ENCODE measurements around the gene TRPT1. TPM values are rescaled to one million over a fixed set of nuclear protein-coding genes. Genes with fewer than 3 reads are reported as not detected.
A peak's percentile ranks its signal among the peaks of the same experiment; 100 is the strongest.

TRPT1 gene
- total RNA-seq, 1 donor from 2014 or later: 42.2 TPM

DNA sequence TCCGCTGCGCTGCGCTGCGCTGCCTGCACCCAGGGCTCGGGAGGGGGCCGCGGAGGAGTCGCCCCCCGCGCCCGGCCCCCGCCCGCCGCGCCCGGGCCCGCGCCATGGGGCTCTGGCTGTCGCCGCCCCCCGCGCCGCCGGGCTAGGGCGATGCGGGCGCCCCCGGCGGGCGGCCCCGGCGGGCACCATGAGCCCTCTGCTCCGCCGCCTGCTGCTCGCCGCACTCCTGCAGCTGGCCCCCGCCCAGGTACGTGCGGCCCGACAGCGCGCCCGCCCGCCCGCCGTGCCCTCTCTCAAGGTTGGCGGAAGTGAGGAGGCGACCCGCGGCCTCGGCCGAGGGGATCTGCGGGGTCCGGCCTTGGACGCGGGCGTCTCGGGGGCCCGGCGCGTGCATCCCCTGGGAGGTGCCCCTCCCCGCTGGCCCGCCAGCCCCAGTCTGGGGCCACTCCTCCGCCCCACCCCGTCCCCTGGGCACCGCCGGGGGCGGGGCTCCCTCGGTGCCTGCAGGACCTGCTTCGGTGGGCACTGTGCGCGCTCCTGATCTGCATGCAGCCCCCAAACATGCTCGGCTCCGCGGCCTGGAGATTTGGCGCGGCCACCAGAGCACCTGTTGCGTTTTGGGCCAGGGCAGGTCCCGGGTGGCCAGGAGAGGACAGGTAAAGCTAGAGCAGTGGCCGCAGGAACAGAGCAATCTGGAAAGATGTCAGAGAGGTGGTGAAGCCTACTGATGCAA, 8.8 kb upstream of the TRPT1 start:
- H3K4me3 Mint-ChIP-seq (ENCODE audit: unreplicated experiment): peak overlapping the region; percentile 81
- H3K4me1 Mint-ChIP-seq (ENCODE audit: low read depth): peaks cover 42% of the 10 kb centered on the region
- peak overlapping the region; percentile 79 for H3K27ac Mint-ChIP-seq (ENCODE audit: unreplicated experiment)
- no peaks in the 10 kb centered on the region for H3K27me3 Mint-ChIP-seq (ENCODE audit: low read depth)
- DNase-seq (ENCODE audit: low spot score): peak; percentile 81
- peaks cover 7% of the 10 kb centered on the region for H3K36me3 Mint-ChIP-seq (ENCODE audit: low read depth)
- H3K9me3 Mint-ChIP-seq (ENCODE audit: low read depth): no peaks in the 10 kb centered on the region
- TF ChIP-seq, protein P1, sequence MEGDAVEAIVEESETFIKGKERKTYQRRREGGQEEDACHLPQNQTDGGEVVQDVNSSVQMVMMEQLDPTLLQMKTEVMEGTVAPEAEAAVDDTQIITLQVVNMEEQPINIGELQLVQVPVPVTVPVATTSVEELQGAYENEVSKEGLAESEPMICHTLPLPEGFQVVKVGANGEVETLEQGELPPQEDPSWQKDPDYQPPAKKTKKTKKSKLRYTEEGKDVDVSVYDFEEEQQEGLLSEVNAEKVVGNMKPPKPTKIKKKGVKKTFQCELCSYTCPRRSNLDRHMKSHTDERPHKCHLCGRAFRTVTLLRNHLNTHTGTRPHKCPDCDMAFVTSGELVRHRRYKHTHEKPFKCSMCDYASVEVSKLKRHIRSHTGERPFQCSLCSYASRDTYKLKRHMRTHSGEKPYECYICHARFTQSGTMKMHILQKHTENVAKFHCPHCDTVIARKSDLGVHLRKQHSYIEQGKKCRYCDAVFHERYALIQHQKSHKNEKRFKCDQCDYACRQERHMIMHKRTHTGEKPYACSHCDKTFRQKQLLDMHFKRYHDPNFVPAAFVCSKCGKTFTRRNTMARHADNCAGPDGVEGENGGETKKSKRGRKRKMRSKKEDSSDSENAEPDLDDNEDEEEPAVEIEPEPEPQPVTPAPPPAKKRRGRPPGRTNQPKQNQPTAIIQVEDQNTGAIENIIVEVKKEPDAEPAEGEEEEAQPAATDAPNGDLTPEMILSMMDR (IDR thresholded peaks at IDR 0.05): peak; percentile 21

DNA sequence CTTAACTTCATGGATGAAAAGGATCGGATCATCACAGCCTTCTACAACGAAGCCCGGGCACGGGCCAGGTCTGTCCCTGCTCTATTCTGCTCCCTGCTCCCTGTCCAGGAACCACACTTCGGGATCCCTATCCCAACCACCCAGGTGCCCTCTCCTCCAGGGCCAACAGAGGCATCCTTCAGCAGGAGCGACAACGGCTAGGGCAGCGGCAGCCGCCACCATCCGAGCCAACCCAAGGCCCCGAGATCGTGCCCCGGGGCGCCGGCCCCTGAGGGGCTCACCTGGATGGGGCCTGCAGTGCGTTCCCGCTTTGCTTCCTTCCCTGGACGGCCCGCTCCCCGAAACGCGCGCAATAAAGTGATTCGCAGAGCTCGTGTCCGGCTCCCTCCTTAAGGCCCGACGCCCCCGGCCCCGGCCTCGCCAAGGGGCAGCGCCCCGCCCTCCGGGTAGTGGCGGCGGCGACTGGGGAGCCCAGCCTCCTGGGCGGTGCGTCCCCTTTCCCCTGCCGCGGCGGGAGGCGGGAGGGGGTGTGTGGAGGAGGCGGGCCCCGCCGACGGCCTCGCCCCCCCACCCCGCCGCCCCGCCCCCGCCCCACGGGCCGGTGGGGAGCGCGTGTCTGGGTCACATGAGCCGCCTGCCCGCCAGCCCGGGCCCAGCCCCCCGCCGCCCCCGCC, 8.1 kb upstream of the TRPT1 start, which contains the start of gene VEGFB:
Gene VEGFB (plus strand): TSS at position 672 of the 674 bp plus-strand sequence. CDS start 250 bp downstream, outside the sequence.
- H3K4me1 Mint-ChIP-seq (ENCODE audit: low read depth): peaks cover 45% of the 10 kb centered on the region
- H3K27me3 Mint-ChIP-seq (ENCODE audit: low read depth): no peaks in the 10 kb centered on the region
- H3K4me3 Mint-ChIP-seq (ENCODE audit: unreplicated experiment): peak within 1 kb of the TSS; percentile 81
- peak within 1 kb of the TSS; percentile 79 for H3K27ac Mint-ChIP-seq (ENCODE audit: unreplicated experiment)
- peaks cover 7% of the 10 kb centered on the region for H3K36me3 Mint-ChIP-seq (ENCODE audit: low read depth)
- H3K9me3 Mint-ChIP-seq (ENCODE audit: low read depth): no peaks in the 10 kb centered on the region
- no peak for DNase-seq (ENCODE audit: low spot score)
- TF ChIP-seq, protein P1 (IDR thresholded peaks at IDR 0.05): no peak

DNA sequence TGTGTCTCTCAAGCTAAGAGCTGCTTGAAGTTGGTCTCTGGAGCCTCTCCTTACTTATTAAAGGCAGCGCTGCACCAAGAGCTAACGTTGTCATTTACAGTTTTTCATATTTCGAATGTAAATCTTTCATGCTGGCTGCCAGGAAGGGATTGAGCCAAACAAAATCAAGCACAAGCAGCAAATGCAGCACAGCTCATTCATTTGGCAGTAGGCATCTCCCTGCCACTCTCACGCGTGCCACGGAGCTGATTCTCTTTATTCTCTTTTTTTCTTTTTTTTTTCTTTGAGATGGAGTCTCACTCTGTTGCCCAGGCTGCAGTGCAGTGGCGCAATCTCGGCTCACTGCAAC, 7.0 kb upstream of the TRPT1 start:
- TF ChIP-seq, protein P1 (IDR thresholded peaks at IDR 0.05): no peak
- Mint-ChIP-seq H3K36me3 (ENCODE audit: low read depth) (peaks cover 5% of the 10 kb centered on the region), H3K9me3 (ENCODE audit: low read depth) (no peaks in the 10 kb centered on the region), H3K27ac (ENCODE audit: unreplicated experiment) (peak overlapping the region; percentile 63), H3K4me3 (ENCODE audit: unreplicated experiment) (no peak overlapping the region), H3K4me1 (ENCODE audit: low read depth) (peaks cover 47% of the 10 kb centered on the region), H3K27me3 (ENCODE audit: low read depth) (no peaks in the 10 kb centered on the region)
- DNase-seq (ENCODE audit: low spot score): no peak

DNA sequence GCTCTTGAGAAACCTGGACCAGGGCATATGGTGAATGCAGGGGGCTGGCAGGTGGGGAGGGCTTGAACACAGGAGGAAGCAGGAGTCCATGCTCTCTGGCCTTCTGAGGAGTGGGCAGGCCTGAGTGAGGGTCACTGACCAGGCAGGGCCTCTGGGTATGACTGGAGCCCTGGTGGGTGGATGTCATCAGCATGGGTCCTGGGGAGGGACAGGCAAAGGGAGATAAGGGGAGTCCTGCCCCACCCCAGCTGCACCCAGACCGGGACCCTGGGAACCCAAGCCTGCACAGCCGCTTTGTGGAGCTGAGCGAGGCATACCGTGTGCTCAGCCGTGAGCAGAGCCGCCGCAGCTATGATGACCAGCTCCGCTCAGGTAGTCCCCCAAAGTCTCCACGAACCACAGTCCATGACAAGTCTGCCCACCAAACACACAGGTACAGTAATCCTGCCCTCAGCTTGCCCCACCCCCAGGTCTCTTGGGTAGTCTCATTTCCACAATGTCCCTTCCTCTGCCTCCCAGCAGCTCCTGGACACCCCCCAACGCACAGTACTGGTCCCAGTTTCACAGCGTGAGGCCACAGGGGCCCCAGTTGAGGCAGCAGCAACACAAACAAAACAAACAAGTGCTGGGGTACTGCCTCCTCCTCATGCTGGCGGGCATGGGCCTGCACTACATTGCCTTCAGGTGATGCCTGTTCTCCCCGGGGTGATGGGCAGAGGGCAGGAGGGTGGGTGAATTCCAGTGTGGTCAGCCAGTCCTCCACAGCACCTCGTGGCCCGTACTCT, 6.4 kb upstream of the TRPT1 start:
- DNase-seq (ENCODE audit: low spot score): no peak
- TF ChIP-seq, protein P1 (IDR thresholded peaks at IDR 0.05): no peak
- Mint-ChIP-seq H3K36me3 (ENCODE audit: low read depth) (peaks cover 3% of the 10 kb centered on the region), H3K4me1 (ENCODE audit: low read depth) (peaks cover 53% of the 10 kb centered on the region), H3K9me3 (ENCODE audit: low read depth) (no peaks in the 10 kb centered on the region), H3K4me3 (ENCODE audit: unreplicated experiment) (peak overlapping the region; percentile 31), H3K27ac (ENCODE audit: unreplicated experiment) (peak overlapping the region; percentile 63), H3K27me3 (ENCODE audit: low read depth) (no peaks in the 10 kb centered on the region)

DNA sequence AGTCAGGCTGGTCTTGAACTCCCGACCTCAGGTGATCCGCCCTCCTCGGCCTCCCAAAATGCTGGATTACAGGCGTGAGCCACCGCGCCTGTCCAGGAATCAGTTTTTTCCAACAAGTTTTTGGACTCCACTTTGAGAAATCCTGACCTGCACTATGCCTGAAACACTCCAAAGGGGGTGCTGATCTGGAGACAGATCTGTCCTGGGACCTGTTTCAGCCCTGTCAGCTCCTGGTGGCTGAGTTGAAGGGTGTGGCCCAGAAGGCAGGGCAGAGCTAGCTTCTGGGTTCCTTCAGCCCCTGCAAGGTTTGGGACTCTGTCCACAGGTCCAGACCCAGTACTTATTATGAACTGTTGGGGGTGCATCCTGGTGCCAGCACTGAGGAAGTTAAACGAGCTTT, 5.6 kb upstream of the TRPT1 start:
- no peak for DNase-seq (ENCODE audit: low spot score)
- no peaks in the 10 kb centered on the region for H3K9me3 Mint-ChIP-seq (ENCODE audit: low read depth)
- no peaks in the 10 kb centered on the region for H3K27me3 Mint-ChIP-seq (ENCODE audit: low read depth)
- peak overlapping the region; percentile 41 for H3K27ac Mint-ChIP-seq (ENCODE audit: unreplicated experiment)
- H3K4me1 Mint-ChIP-seq (ENCODE audit: low read depth): peaks cover 61% of the 10 kb centered on the region
- H3K36me3 Mint-ChIP-seq (ENCODE audit: low read depth): no peaks in the 10 kb centered on the region
- H3K4me3 Mint-ChIP-seq (ENCODE audit: unreplicated experiment): peak overlapping the region; percentile 75
- TF ChIP-seq, protein P1 (IDR thresholded peaks at IDR 0.05): no peak

Data from chondrocyte (in vitro differentiated cells).